ENCODE results near the gene LRRC4.

DNA sequence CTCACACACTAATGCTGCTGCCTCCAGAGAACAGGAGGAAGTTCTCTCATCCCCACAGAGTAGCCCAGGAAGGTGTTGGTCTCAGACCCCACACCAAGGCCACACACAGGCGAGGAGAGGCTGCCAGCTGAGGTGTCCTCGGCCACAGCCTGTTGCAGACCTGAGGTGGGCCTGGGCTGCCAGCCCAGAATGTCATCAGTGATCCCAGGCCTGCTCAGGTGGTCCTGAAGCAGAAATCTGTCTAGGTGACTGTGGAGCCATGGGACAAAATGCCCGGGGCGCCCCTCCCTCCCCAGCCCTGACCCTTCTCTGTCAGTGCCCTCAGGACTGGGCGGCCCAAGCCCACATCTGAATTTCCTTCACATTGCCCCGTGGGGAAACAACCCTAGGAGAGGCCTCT, 43.5 kb upstream of the LRRC4 start:
- TF ChIP-seq ARNT (IDR thresholded peaks at IDR 0.05) (no peak), ELF4 (IDR thresholded peaks at IDR 0.05) (no peak), SP1 (IDR thresholded peaks at IDR 0.05) (no peak), HDGF (IDR thresholded peaks at IDR 0.05; ENCODE audit: borderline replicate concordance) (no peak), FOXK2 (IDR thresholded peaks at IDR 0.05) (no peak), TARDBP (IDR thresholded peaks at IDR 0.05) (no peak), NFRKB (IDR thresholded peaks at IDR 0.05) (no peak), FOXM1 (IDR thresholded peaks at IDR 0.05; ENCODE audit: borderline replicate concordance) (no peak), SUZ12 (IDR thresholded peaks at IDR 0.05) (no peak), BHLHE40 (IDR thresholded peaks at IDR 0.05; ENCODE audit: borderline replicate concordance) (no peak), FOXA1 (IDR thresholded peaks at IDR 0.05) (no peak), CTBP1 (IDR thresholded peaks at IDR 0.05; ENCODE audit: borderline replicate concordance) (no peak), ZNF384 (IDR thresholded peaks at IDR 0.05) (no peak)
- TF ChIP-seq, protein P1, sequence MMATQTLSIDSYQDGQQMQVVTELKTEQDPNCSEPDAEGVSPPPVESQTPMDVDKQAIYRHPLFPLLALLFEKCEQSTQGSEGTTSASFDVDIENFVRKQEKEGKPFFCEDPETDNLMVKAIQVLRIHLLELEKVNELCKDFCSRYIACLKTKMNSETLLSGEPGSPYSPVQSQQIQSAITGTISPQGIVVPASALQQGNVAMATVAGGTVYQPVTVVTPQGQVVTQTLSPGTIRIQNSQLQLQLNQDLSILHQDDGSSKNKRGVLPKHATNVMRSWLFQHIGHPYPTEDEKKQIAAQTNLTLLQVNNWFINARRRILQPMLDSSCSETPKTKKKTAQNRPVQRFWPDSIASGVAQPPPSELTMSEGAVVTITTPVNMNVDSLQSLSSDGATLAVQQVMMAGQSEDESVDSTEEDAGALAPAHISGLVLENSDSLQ (IDR thresholded peaks at IDR 0.05) = no peak
